Upper lobe of left lung (tissue), 4 donors: ENCODE measurements around the gene DACH1.

Experiments
- EP300 ChIP-seq, 4 donors: sonication (generic); formaldehyde crosslinking; IDR thresholded peaks; one replicate each; pipeline ENCODE4 v1.5.1; 2017; ENCODE audit warnings: antibody characterized with exemption in 4 of 4, control low read depth in 2 of 4
- POLR2AphosphoS5 ChIP-seq, 2 donors: sonication (generic); formaldehyde crosslinking; IDR thresholded peaks; one replicate each; pipeline ENCODE4 v1.5.1; 2017; ENCODE audit warnings: antibody characterized with exemption in 2 of 2
- TF ChIP-seq, protein P1 (sequence below), 6 experiments: fragments of 450-650 bp in 4 of 6; fragments of 200-600 bp in 2 of 6; sonication (generic) in 2 of 6; IDR thresholded peaks; one replicate each; pipeline ENCODE4 v1.5.1; 2016 to 2019; ENCODE audit warnings: antibody characterized with exemption in 6 of 6

- TF ChIP-seq, protein P1, sequence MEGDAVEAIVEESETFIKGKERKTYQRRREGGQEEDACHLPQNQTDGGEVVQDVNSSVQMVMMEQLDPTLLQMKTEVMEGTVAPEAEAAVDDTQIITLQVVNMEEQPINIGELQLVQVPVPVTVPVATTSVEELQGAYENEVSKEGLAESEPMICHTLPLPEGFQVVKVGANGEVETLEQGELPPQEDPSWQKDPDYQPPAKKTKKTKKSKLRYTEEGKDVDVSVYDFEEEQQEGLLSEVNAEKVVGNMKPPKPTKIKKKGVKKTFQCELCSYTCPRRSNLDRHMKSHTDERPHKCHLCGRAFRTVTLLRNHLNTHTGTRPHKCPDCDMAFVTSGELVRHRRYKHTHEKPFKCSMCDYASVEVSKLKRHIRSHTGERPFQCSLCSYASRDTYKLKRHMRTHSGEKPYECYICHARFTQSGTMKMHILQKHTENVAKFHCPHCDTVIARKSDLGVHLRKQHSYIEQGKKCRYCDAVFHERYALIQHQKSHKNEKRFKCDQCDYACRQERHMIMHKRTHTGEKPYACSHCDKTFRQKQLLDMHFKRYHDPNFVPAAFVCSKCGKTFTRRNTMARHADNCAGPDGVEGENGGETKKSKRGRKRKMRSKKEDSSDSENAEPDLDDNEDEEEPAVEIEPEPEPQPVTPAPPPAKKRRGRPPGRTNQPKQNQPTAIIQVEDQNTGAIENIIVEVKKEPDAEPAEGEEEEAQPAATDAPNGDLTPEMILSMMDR (IDR thresholded peaks at IDR 0.05) = no peak
- no peak for TF ChIP-seq POLR2AphosphoS5 (IDR thresholded peaks at IDR 0.05)
- TF ChIP-seq EP300 (IDR thresholded peaks at IDR 0.05) = no peak
These were observed 165.3 kb downstream of the DACH1 start for GRCh38 chr13:71701741-71702140.
